Testis (tissue), 3 donors: ENCODE results near the gene COL23A1. TPM values are rescaled to one million over a fixed set of nuclear protein-coding genes. Genes with fewer than 3 reads are reported as not detected.

ENCODE experiments used
- DNase-seq: peaks from one replicate; pipeline ENCODE4 v3.0.0-alpha.2; 2019
- H3K27ac ChIP-seq, 2 donors: fragments of 200-600 bp; sonication (generic); one replicate each; pipeline ENCODE4 v1.5.1; 2019
- H3K27me3 ChIP-seq: fragments of 200-600 bp; sonication (generic); one replicate; pipeline ENCODE4 v1.5.1; 2019
- H3K36me3 ChIP-seq: fragments of 200-600 bp; sonication (generic); one replicate; pipeline ENCODE4 v1.5.1; 2017; ENCODE audit warnings: low read depth; ENCODE audit errors: missing control alignments
- H3K4me1 ChIP-seq: fragments of 200-600 bp; sonication (generic); one replicate; pipeline ENCODE4 v1.5.1; 2019
- H3K4me3 ChIP-seq, 2 donors: fragments of 200-600 bp; sonication (generic); one replicate each; pipeline ENCODE4 v1.5.1; 2017 to 2019
- H3K9me3 ChIP-seq: fragments of 200-600 bp; sonication (generic); one replicate; pipeline ENCODE4 v1.5.1; 2017
- CTCF ChIP-seq, 3 experiments: fragments of 450-650 bp in 2 of 3; fragments of 200-600 bp in 1 of 3; sonication (generic) in 1 of 3; IDR thresholded peaks; one replicate each; pipeline ENCODE4 v1.5.1; 2016 to 2019; ENCODE audit warnings: antibody characterized with exemption in 3 of 3, mild to moderate bottlenecking in 2 of 3, moderate library complexity in 1 of 3
- POLR2A ChIP-seq: fragments of 450-650 bp; IDR thresholded peaks from one replicate; pipeline ENCODE4 v1.6.1; 2017; ENCODE audit warnings: antibody characterized with exemption, mild to moderate bottlenecking, moderate library complexity
- WGBS, 2 donors: methylation state at CpG; one replicate each; pipeline ENCODE4 v1.1.5; 2018; 5-methylcytosine and 5-hydroxymethylcytosine counted together
- intact Hi-C: fragments of 100-400 bp; cut with DNase I; formaldehyde crosslinking; loops from one replicate; pipeline ENCODE4 v1.15.1; 2023; ENCODE audit warnings: low total_unique reads
- polyA plus RNA-seq: library from polyadenylated mRNA; stranded (reverse); fragments of 350-450 nt; fragmentation: Illumina TruSeq; extraction: RNeasy Lipid Tissue Mini Kit (QIAGEN cat#74804); gene quantifications from one replicate; pipeline ENCODE4 v1.2.3, GENCODE V29; 2014; ENCODE audit warnings: low read depth, low replicate concordance; ENCODE audit not compliant: insufficient read depth
- total RNA-seq, 2 donors: library from RNA; depleted of rRNA; stranded (reverse); fragments of >200 nt; gene quantifications; one replicate each; pipeline ENCODE4 v1.2.3, GENCODE V29; 2016

COL23A1 gene
- total and polyA plus RNA-seq, 3 donors from 2014 or later: 4.3 to 5.5 (median 5.0) TPM

- no peaks in the 10 kb centered on the region for H3K9me3 ChIP-seq
- no peaks in the 10 kb centered on the region for H3K4me1 ChIP-seq
- 83% methylated on average over 20 of the region's 20 CpGs for whole genome bisulfite sequencing, 2 donors
- H3K36me3 ChIP-seq: no peaks in the 10 kb centered on the region
- DNase-seq: no peak
- TF ChIP-seq CTCF (IDR thresholded peaks at IDR 0.05): no peak
- TF ChIP-seq POLR2A: no peak
- no peaks in the 10 kb centered on the region for H3K27me3 ChIP-seq
- no peak overlapping the region for H3K27ac ChIP-seq
- no peak overlapping the region for H3K4me3 ChIP-seq
- intact Hi-C loops: loop anchor here (10.0 kb wide), 1 partner anchor 280 kb away; no protein-coding TSS in a partner anchor
Observed at GRCh38 chr5:178274781-178275537, 315.2 kb downstream of the COL23A1 start.

GRCh38 chr5:178273665-178274541 is 316.3 kb downstream of the COL23A1 start:
- 84 to 88% methylated on average over 10 to 14 of the region's 14 CpGs for WGBS, 2 donors
- intact Hi-C loops: loop anchor here (10.0 kb wide), 1 partner anchor 281 kb away; no protein-coding TSS in a partner anchor

DNA sequence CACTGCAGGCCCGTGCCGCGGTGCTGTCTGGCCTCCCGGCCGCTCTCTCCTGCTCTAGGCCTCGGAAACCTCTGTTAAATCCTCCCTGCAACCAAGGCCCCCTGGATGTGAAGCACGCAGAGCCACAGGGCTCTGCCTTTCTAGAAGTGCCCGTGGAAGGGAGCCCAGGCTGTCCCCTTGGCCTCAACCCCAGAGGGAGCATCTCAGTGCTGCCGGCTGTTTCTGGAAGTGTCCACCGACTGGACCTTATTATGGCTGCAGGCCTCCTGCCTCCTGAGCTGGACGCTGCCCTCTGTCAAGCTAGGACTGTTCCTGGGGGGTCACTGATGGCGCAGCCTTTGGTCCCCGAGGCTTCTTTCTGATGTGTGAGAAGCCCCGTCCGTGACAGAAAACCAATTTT is 317.2 kb downstream of the COL23A1 start:
- no peaks in the 10 kb centered on the region for H3K36me3 ChIP-seq
- no peak for DNase-seq
- H3K4me3 ChIP-seq: no peak overlapping the region
- H3K27me3 ChIP-seq: no peaks in the 10 kb centered on the region
- intact Hi-C loops: loop anchor here (10.0 kb wide), 1 partner anchor 282 kb away; no protein-coding TSS in a partner anchor
- H3K27ac ChIP-seq: no peak overlapping the region
- TF ChIP-seq CTCF (IDR thresholded peaks at IDR 0.05) (no peak), POLR2A (no peak)
- WGBS, 2 donors: 74 to 87% methylated on average over 5 to 15 of the region's 15 CpGs
- no peaks in the 10 kb centered on the region for H3K9me3 ChIP-seq
- no peaks in the 10 kb centered on the region for H3K4me1 ChIP-seq

More at GRCh38 chr5:178273665-178274541, 316.3 kb downstream of the COL23A1 start:
- Histone ChIP-seq H3K4me3 (no peak overlapping the region), H3K4me1 (no peaks in the 10 kb centered on the region), H3K9me3 (no peaks in the 10 kb centered on the region), H3K36me3 (no peaks in the 10 kb centered on the region), H3K27me3 (no peaks in the 10 kb centered on the region), H3K27ac (no peak overlapping the region)
- DNase-seq: no peak
- no peak for TF ChIP-seq POLR2A
- TF ChIP-seq CTCF (IDR thresholded peaks at IDR 0.05): no peak

GRCh38 chr5:178272591-178272990 is 317.6 kb downstream of the COL23A1 start:
- H3K36me3 ChIP-seq: no peaks in the 10 kb centered on the region
- no peak overlapping the region for H3K27ac ChIP-seq
- WGBS, 2 donors: 88 to 94% methylated on average over 9 of the region's 9 CpGs
- no peaks in the 10 kb centered on the region for H3K4me1 ChIP-seq
- TF ChIP-seq POLR2A (no peak), CTCF (IDR thresholded peaks at IDR 0.05) (no peak)
- no peak for DNase-seq
- intact Hi-C loops: loop anchor here (10.0 kb wide), 1 partner anchor 282 kb away; no protein-coding TSS in a partner anchor
- no peaks in the 10 kb centered on the region for H3K27me3 ChIP-seq
- H3K4me3 ChIP-seq: no peak overlapping the region
- H3K9me3 ChIP-seq: no peaks in the 10 kb centered on the region
